ENCODE results near the gene SLC17A6.

Gene SLC17A6

DNA sequence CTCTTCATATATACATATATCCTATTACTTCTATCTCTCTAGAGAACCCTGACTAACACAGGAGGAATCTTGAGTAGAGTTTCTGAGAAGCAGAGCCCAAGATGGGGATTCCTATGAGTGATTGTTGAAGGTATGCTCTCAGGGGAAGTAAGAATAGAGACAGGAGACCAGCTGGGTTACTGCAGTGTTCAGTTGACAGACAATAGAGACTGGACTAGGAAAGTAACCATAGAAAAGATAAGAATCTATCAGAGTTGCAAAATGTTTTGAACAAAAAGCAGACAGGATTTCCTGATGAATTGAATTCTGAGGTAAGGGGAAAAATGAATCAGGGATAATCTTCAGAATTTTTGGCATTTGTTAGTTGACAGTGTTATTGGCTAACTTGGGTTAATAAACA lies 54.4 kb downstream of the SLC17A6 start:
- Histone ChIP-seq H3K9me3 (replicated peaks; ENCODE audit: insufficient read depth, low read length) (no peaks in the 10 kb centered on the region), H3K36me3 (replicated peaks; ENCODE audit: insufficient read depth, low read length) (no peaks in the 10 kb centered on the region), H3K9ac (ENCODE audit: low read length) (no peak overlapping the region), H3K27me3 (replicated peaks; ENCODE audit: insufficient read depth, low read length) (no peaks in the 10 kb centered on the region), H3F3A (ENCODE audit: insufficient read depth, low read length) (no peaks in the 10 kb centered on the region), H3K27ac (ENCODE audit: low read length) (no peak overlapping the region), H2AFZ (ENCODE audit: low read length) (no peak overlapping the region), H3K4me2 (ENCODE audit: low read depth, low read length) (no peak overlapping the region), H3K4me3 (ENCODE audit: low read length) (no peak overlapping the region), H3K79me2 (ENCODE audit: low read length) (no peaks in the 10 kb centered on the region), H3K9me2 (replicated peaks; ENCODE audit: insufficient read depth, low read length) (no peaks in the 10 kb centered on the region), H4K20me1 (ENCODE audit: insufficient read depth, low read length) (no peaks in the 10 kb centered on the region), H3K4me1 (ENCODE audit: low read length) (no peaks in the 10 kb centered on the region)
- TF ChIP-seq EZH2 (optimal IDR thresholded peaks at IDR 0.05; ENCODE audit: low read depth, low read length) (no peak), EZH2phosphoT487 (IDR thresholded peaks at IDR 0.05; ENCODE audit: low read length) (no peak)
- TF ChIP-seq, protein P1, sequence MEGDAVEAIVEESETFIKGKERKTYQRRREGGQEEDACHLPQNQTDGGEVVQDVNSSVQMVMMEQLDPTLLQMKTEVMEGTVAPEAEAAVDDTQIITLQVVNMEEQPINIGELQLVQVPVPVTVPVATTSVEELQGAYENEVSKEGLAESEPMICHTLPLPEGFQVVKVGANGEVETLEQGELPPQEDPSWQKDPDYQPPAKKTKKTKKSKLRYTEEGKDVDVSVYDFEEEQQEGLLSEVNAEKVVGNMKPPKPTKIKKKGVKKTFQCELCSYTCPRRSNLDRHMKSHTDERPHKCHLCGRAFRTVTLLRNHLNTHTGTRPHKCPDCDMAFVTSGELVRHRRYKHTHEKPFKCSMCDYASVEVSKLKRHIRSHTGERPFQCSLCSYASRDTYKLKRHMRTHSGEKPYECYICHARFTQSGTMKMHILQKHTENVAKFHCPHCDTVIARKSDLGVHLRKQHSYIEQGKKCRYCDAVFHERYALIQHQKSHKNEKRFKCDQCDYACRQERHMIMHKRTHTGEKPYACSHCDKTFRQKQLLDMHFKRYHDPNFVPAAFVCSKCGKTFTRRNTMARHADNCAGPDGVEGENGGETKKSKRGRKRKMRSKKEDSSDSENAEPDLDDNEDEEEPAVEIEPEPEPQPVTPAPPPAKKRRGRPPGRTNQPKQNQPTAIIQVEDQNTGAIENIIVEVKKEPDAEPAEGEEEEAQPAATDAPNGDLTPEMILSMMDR (IDR thresholded peaks at IDR 0.05; ENCODE audit: low read length), result no peak
- no peak for DNase-seq

DNA sequence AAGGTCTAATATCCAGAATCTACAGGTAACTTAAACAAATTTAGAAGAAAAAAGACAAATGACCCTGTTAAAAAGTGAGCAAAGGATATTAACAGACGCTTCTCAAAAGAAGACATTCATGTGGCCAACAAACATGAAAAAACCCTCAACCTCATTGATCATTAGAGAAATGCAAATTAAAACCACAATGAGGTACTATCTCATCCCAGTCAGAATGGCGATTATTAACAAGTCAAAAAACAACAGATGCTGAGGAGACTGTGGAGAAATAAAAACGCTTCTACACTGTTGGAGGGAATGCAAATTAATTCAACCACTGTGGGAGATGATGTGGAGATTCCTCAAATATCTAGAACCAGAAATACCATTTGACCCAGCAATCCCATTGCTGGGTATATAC lies 67.2 kb downstream of the SLC17A6 start:
- H3K4me1 ChIP-seq (ENCODE audit: low read length), result no peaks in the 10 kb centered on the region
- H4K20me1 ChIP-seq (ENCODE audit: insufficient read depth, low read length), result no peaks in the 10 kb centered on the region
- H3K9me2 ChIP-seq (replicated peaks; ENCODE audit: insufficient read depth, low read length), result no peaks in the 10 kb centered on the region
- no peak overlapping the region for H3K4me3 ChIP-seq (ENCODE audit: low read length)
- H3K9ac ChIP-seq (ENCODE audit: low read length), result no peak overlapping the region
- no peak for DNase-seq
- H3K27ac ChIP-seq (ENCODE audit: low read length), result no peak overlapping the region
- no peak overlapping the region for H3K4me2 ChIP-seq (ENCODE audit: low read depth, low read length)
- H3K27me3 ChIP-seq (replicated peaks; ENCODE audit: insufficient read depth, low read length), result no peaks in the 10 kb centered on the region
- H2AFZ ChIP-seq (ENCODE audit: low read length), result no peak overlapping the region
- H3F3A ChIP-seq (ENCODE audit: insufficient read depth, low read length), result no peaks in the 10 kb centered on the region
- TF ChIP-seq EZH2phosphoT487 (IDR thresholded peaks at IDR 0.05; ENCODE audit: low read length) (no peak), EZH2 (optimal IDR thresholded peaks at IDR 0.05; ENCODE audit: low read depth, low read length) (no peak)
- TF ChIP-seq, protein P1 (IDR thresholded peaks at IDR 0.05; ENCODE audit: low read length), result no peak
- H3K79me2 ChIP-seq (ENCODE audit: low read length), result no peaks in the 10 kb centered on the region
- H3K36me3 ChIP-seq (replicated peaks; ENCODE audit: insufficient read depth, low read length), result no peaks in the 10 kb centered on the region
- no peaks in the 10 kb centered on the region for H3K9me3 ChIP-seq (replicated peaks; ENCODE audit: insufficient read depth, low read length)

DNA sequence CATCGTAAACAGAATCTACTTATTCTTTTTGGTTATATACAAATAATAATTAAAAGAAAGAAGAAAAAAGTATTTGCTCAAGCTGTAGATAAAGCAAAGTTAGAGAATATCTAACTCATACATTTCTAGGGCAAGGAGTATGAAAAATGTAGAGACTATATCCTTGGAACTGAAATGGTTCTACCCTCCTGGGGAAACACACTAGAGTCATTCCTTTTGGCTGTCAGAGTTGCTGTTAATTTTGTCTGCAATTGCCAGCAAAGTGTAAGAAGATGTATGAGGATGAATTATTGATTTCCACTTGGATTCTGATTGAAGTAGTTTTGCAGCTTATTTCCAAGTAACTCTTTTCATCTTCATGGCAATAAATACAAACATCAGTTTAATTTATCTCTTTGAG lies 69.1 kb downstream of the SLC17A6 start:
- Histone ChIP-seq H3F3A (ENCODE audit: insufficient read depth, low read length) (no peaks in the 10 kb centered on the region), H3K9me2 (replicated peaks; ENCODE audit: insufficient read depth, low read length) (no peaks in the 10 kb centered on the region), H3K4me1 (ENCODE audit: low read length) (no peaks in the 10 kb centered on the region), H3K9me3 (replicated peaks; ENCODE audit: insufficient read depth, low read length) (no peaks in the 10 kb centered on the region), H3K27ac (ENCODE audit: low read length) (no peak overlapping the region), H3K4me3 (ENCODE audit: low read length) (no peak overlapping the region), H3K9ac (ENCODE audit: low read length) (no peak overlapping the region), H3K79me2 (ENCODE audit: low read length) (no peaks in the 10 kb centered on the region), H3K36me3 (replicated peaks; ENCODE audit: insufficient read depth, low read length) (no peaks in the 10 kb centered on the region), H3K27me3 (replicated peaks; ENCODE audit: insufficient read depth, low read length) (no peaks in the 10 kb centered on the region), H2AFZ (ENCODE audit: low read length) (no peak overlapping the region), H4K20me1 (ENCODE audit: insufficient read depth, low read length) (no peaks in the 10 kb centered on the region), H3K4me2 (ENCODE audit: low read depth, low read length) (no peak overlapping the region)
- no peak for DNase-seq
- TF ChIP-seq EZH2 (optimal IDR thresholded peaks at IDR 0.05; ENCODE audit: low read depth, low read length) (no peak), EZH2phosphoT487 (IDR thresholded peaks at IDR 0.05; ENCODE audit: low read length) (no peak)

DNA sequence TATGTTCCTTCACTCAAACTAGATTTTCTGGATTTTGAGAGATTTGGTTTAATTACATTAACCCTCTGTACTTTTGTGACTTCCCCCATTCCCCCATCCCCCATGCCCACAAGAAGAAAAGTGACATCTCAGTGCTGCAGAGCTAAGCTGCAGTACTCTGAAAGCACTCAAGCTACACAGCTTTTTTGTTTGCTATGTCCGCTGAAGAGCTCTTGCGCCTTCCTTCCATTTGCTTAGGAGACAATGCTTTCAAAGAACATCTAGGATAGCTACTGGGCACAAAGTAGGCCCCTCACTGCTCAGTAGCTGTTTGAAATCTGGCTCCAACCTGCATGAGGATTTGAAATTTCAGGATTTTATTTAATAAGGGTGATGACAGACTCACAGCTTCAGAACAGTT lies 69.7 kb downstream of the SLC17A6 start:
- H3K4me2 ChIP-seq (ENCODE audit: low read depth, low read length), result no peak overlapping the region
- no peaks in the 10 kb centered on the region for H3K4me1 ChIP-seq (ENCODE audit: low read length)
- DNase-seq, result no peak
- no peaks in the 10 kb centered on the region for H3F3A ChIP-seq (ENCODE audit: insufficient read depth, low read length)
- no peak overlapping the region for H3K27ac ChIP-seq (ENCODE audit: low read length)
- H3K79me2 ChIP-seq (ENCODE audit: low read length), result no peaks in the 10 kb centered on the region
- TF ChIP-seq, protein P1 (IDR thresholded peaks at IDR 0.05; ENCODE audit: low read length), result no peak
- TF ChIP-seq EZH2phosphoT487 (IDR thresholded peaks at IDR 0.05; ENCODE audit: low read length) (no peak), EZH2 (optimal IDR thresholded peaks at IDR 0.05; ENCODE audit: low read depth, low read length) (no peak)
- no peak overlapping the region for H3K4me3 ChIP-seq (ENCODE audit: low read length)
- no peaks in the 10 kb centered on the region for H3K27me3 ChIP-seq (replicated peaks; ENCODE audit: insufficient read depth, low read length)
- H4K20me1 ChIP-seq (ENCODE audit: insufficient read depth, low read length), result no peaks in the 10 kb centered on the region
- H3K9me2 ChIP-seq (replicated peaks; ENCODE audit: insufficient read depth, low read length), result no peaks in the 10 kb centered on the region
- no peak overlapping the region for H3K9ac ChIP-seq (ENCODE audit: low read length)
- no peaks in the 10 kb centered on the region for H3K36me3 ChIP-seq (replicated peaks; ENCODE audit: insufficient read depth, low read length)
- no peak overlapping the region for H2AFZ ChIP-seq (ENCODE audit: low read length)
- H3K9me3 ChIP-seq (replicated peaks; ENCODE audit: insufficient read depth, low read length), result no peaks in the 10 kb centered on the region

Data from MM.1S (cell line).